ENCODE measurements around the gene USH1C.

The USH1C gene

DNA sequence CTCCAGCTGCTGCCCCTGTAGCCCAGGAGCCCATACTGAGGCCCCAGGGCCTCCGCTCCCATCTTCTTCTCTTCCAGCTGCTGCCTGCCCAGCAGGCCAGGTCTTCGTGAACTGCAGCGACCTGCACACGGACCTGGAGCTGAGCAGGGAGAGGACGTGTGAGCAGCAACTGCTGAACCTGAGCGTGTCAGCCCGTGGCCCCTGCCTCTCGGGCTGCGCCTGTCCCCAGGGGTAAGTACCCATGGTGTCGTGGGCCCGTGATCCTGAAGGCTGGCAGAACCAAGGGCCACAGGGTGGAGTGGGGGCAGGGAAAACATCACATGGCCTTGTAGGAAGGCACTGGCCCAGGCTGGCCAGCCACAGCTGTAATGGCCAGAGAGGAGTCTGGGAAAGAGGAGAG lies 34.1 kb upstream of the USH1C start:
- TF ChIP-seq, protein P1, sequence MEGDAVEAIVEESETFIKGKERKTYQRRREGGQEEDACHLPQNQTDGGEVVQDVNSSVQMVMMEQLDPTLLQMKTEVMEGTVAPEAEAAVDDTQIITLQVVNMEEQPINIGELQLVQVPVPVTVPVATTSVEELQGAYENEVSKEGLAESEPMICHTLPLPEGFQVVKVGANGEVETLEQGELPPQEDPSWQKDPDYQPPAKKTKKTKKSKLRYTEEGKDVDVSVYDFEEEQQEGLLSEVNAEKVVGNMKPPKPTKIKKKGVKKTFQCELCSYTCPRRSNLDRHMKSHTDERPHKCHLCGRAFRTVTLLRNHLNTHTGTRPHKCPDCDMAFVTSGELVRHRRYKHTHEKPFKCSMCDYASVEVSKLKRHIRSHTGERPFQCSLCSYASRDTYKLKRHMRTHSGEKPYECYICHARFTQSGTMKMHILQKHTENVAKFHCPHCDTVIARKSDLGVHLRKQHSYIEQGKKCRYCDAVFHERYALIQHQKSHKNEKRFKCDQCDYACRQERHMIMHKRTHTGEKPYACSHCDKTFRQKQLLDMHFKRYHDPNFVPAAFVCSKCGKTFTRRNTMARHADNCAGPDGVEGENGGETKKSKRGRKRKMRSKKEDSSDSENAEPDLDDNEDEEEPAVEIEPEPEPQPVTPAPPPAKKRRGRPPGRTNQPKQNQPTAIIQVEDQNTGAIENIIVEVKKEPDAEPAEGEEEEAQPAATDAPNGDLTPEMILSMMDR (IDR thresholded peaks at IDR 0.05; ENCODE audit: control insufficient read depth, insufficient read depth, low read depth, low read length, missing control alignments), result no peak
- DNase-seq (ENCODE audit: low read depth), result no peak
- H3K4me3 ChIP-seq (ENCODE audit: control insufficient read depth, low read depth, low read length), result no peak overlapping the region

DNA sequence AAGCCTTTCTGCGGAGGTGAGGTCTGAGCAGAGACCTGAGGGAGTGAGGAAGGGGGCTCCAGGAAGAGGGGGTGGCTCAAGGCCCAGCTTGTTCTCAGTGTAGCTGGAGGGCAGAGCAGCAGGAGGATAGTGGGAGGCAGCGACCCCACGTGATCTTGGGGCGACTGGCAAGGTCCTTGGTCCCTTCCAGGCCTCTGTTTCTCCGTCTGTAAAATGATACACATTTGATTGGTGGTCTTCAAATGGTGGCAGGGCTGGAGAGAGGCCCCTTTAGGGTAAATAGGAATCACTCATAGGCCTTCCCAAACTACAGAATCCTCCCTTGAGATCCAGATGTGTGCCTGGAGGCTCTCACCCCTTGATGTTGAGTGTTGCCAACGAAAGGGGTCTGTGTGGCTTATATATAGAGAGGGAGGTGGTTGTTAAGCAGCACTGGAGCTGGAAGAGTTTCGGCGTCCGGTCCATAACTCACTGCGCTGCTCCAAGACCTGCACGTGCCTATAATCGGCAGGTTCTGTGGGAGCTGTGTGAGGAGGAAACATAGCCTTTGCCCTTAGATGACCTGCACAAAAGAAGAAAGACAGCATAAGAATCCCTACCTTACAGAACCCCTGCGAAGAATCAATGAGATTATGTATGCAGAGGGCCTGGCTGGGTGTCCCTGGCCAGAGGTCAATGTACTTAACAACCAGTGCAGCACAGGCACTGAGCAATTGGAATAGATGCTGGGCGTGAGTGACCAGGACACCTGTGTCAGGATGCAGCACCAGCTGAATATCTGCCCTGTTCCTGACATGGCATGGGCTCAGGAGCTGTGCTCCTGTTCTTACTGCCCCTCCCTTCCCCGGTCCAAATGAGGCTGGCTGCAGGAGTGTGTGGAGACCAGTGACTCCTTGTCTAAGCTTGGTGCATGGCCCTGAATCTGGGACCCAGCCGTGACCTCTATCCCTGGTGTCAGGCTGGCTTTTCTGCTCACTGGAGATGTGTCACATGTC lies 31.5 kb upstream of the USH1C start:
- H3K4me3 ChIP-seq (ENCODE audit: control insufficient read depth, low read depth, low read length), result no peak overlapping the region
- TF ChIP-seq, protein P1 (IDR thresholded peaks at IDR 0.05; ENCODE audit: control insufficient read depth, insufficient read depth, low read depth, low read length, missing control alignments), result no peak
- no peak for DNase-seq (ENCODE audit: low read depth)

- TF ChIP-seq, protein P1 (IDR thresholded peaks at IDR 0.05; ENCODE audit: control insufficient read depth, insufficient read depth, low read depth, low read length, missing control alignments), result no peak
Measured at GRCh38 chr11:17574141-17575091, 30.2 kb upstream of the USH1C start.

DNA sequence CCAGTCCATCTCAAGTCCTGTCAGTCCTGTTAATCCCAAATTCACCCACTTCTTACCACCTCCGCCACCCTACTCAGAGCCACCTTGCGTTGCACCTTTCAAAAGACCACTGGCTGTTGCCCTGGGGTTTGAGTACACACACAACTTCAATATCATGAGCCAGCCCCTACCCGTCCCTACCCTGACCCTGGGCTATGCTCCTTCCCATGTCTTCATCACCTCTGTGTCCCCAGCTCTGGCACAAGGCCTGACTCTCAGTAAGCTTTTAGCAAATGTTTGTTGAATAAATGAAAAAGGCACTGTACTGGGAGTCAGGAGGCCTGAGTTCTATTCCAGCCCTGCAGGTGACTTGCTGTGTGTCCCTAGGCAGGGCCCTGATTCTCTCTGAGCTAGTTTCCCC lies 29.3 kb upstream of the USH1C start:
- DNase-seq (ENCODE audit: low read depth), result no peak
- TF ChIP-seq, protein P1 (IDR thresholded peaks at IDR 0.05; ENCODE audit: control insufficient read depth, insufficient read depth, low read depth, low read length, missing control alignments), result no peak
- H3K4me3 ChIP-seq (ENCODE audit: control insufficient read depth, low read depth, low read length), result no peak overlapping the region

More at GRCh38 chr11:17574141-17575091, 30.2 kb upstream of the USH1C start:
- no peak overlapping the region for H3K4me3 ChIP-seq (ENCODE audit: control insufficient read depth, low read depth, low read length)
- no peak for DNase-seq (ENCODE audit: low read depth)

GRCh38 chr11:17572791-17573460 lies 28.7 kb upstream of the USH1C start:
- no peak for DNase-seq (ENCODE audit: low read depth)
- TF ChIP-seq, protein P1 (IDR thresholded peaks at IDR 0.05; ENCODE audit: control insufficient read depth, insufficient read depth, low read depth, low read length, missing control alignments), result no peak
- H3K4me3 ChIP-seq (ENCODE audit: control insufficient read depth, low read depth, low read length), result no peak overlapping the region

DNA sequence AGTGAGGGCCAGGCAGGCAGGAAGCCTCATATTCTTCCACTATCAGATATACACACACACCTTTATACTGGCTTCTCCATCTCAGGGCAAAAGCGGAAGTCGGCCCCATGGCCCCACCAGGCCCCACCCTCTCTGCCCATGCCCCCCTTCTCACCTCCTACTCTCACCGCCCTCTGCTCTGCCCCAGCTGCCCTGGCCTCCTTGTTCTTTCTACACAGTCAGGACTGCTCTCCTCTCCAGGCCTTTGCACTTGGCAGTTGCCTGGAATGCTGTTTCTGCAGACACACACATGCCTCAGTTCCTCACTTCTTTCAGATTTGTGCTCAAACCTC lies 28.1 kb upstream of the USH1C start:
- TF ChIP-seq, protein P1 (IDR thresholded peaks at IDR 0.05; ENCODE audit: control insufficient read depth, insufficient read depth, low read depth, low read length, missing control alignments), result no peak
- DNase-seq (ENCODE audit: low read depth), result no peak
- no peak overlapping the region for H3K4me3 ChIP-seq (ENCODE audit: control insufficient read depth, low read depth, low read length)
